GM21576 (cell line): Measurements from ENCODE around the gene ANKRD11.
A peak's percentile ranks its signal among the peaks of the same experiment; 100 is the strongest.

Experiments
- ATAC-seq: cut with Tn5 transposase; IDR thresholded peaks from one replicate; pipeline ENCODE4 v1.9.1; 2021; ENCODE audit warnings: mild to moderate bottlenecking, moderate library complexity; ENCODE audit not compliant: unreplicated experiment

Gene ANKRD11

GRCh38 chr16:89507214-89507833 lies 17.0 kb upstream of the ANKRD11 start:
- ATAC-seq: no peak

GRCh38 chr16:89506791-89507191 lies 16.4 kb upstream of the ANKRD11 start:
- no peak for ATAC-seq

- no peak for ATAC-seq
Measured at GRCh38 chr16:89506113-89506504, 15.7 kb upstream of the ANKRD11 start.

- peak; percentile 48 for ATAC-seq
Measured at GRCh38 chr16:89505204-89506112, 15.1 kb upstream of the ANKRD11 start.

- no peak for ATAC-seq
Measured at GRCh38 chr16:89504091-89504490, 13.7 kb upstream of the ANKRD11 start.

GRCh38 chr16:89502081-89502843 lies 11.9 kb upstream of the ANKRD11 start:
- ATAC-seq: no peak

- no peak for ATAC-seq
Measured at GRCh38 chr16:89499767-89500166, 9.4 kb upstream of the ANKRD11 start.

- ATAC-seq: no peak
Measured at GRCh38 chr16:89498839-89499238, 8.5 kb upstream of the ANKRD11 start.

- ATAC-seq: no peak
Measured at GRCh38 chr16:89495121-89495520, 4.8 kb upstream of the ANKRD11 start.

GRCh38 chr16:89493776-89494175 lies 3.4 kb upstream of the ANKRD11 start:
- ATAC-seq: no peak

- ATAC-seq: no peak
Measured at GRCh38 chr16:89491974-89492687, 1.8 kb upstream of the ANKRD11 start.

GRCh38 chr16:89491238-89491869 lies 993 bp upstream of the ANKRD11 start:
- ATAC-seq: no peak

- no peak for ATAC-seq
Measured at GRCh38 chr16:89489898-89490438, 393 bp downstream of the ANKRD11 start.

GRCh38 chr16:89489040-89489897 lies 1.1 kb downstream of the ANKRD11 start:
- ATAC-seq: no peak

GRCh38 chr16:89485701-89486246 lies 4.6 kb downstream of the ANKRD11 start:
- ATAC-seq: no peak

- no peak for ATAC-seq
Measured at GRCh38 chr16:89484923-89485679, 5.3 kb downstream of the ANKRD11 start.

- ATAC-seq: no peak
Measured at GRCh38 chr16:89484041-89484501, 6.3 kb downstream of the ANKRD11 start.

- no peak for ATAC-seq
Measured at GRCh38 chr16:89482817-89483205, 7.5 kb downstream of the ANKRD11 start.
